Central memory CD8-positive, alpha-beta T cell (primary cell): Measurements from ENCODE around the gene TYR.

Experiments used
- ATAC-seq: fragments of 150-1000 bp; cut with Tn5 transposase; replicated peaks from 2 replicates; pipeline ENCODE4 v1.10.0; 2022; ENCODE audit warnings: mild to moderate bottlenecking, moderate FRiP score, moderate number of reproducible peaks; ENCODE audit not compliant: poor library complexity, severe bottlenecking; ENCODE audit errors: extremely low read depth
- DNase-seq, 2 donors: peaks; one replicate each; pipeline ENCODE4 v3.0.0; 2021; ENCODE audit warnings: low spot score in 2 of 2
- H3K27ac Mint-ChIP-seq: one replicate; pipeline ENCODE4 v1.8.0; 2022; ENCODE audit warnings: low read depth, mild to moderate bottlenecking, moderate library complexity, mixed read lengths
- H3K27me3 Mint-ChIP-seq: one replicate; pipeline ENCODE4 v1.8.0; 2022; ENCODE audit warnings: mixed read lengths
- H3K36me3 Mint-ChIP-seq: one replicate; pipeline ENCODE4 v1.8.0; 2022; ENCODE audit warnings: mild to moderate bottlenecking, moderate library complexity, mixed read lengths; ENCODE audit not compliant: insufficient read depth
- H3K4me1 Mint-ChIP-seq: one replicate; pipeline ENCODE4 v1.8.0; 2022; ENCODE audit warnings: mixed read lengths
- H3K4me3 Mint-ChIP-seq: one replicate; pipeline ENCODE4 v1.8.0; 2022; ENCODE audit warnings: mild to moderate bottlenecking, moderate library complexity, mixed read lengths
- H3K9me3 Mint-ChIP-seq: one replicate; pipeline ENCODE4 v1.8.0; 2022; ENCODE audit warnings: mixed read lengths

The TYR gene

DNA sequence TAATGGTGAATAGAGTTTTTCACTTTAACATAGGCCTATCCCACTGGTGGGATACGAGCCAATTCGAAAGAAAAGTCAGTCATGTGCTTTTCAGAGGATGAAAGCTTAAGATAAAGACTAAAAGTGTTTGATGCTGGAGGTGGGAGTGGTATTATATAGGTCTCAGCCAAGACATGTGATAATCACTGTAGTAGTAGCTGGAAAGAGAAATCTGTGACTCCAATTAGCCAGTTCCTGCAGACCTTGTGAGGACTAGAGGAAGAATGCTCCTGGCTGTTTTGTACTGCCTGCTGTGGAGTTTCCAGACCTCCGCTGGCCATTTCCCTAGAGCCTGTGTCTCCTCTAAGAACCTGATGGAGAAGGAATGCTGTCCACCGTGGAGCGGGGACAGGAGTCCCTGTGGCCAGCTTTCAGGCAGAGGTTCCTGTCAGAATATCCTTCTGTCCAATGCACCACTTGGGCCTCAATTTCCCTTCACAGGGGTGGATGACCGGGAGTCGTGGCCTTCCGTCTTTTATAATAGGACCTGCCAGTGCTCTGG, at the start of gene TYR:
Gene TYR, plus strand, starts transcription at position 185 of the 541 bp plus-strand sequence. Its CDS starts 79 bp downstream, at position 264.
- H3K27me3 Mint-ChIP-seq: no peaks in the 10 kb centered on the region
- H3K27ac Mint-ChIP-seq: no peak within 1 kb of the TSS
- ATAC-seq: no peak
- no peaks in the 10 kb centered on the region for H3K36me3 Mint-ChIP-seq
- H3K4me3 Mint-ChIP-seq: no peak within 1 kb of the TSS
- no peak for DNase-seq
- peaks cover 6% of the 10 kb centered on the region for H3K9me3 Mint-ChIP-seq
- no peaks in the 10 kb centered on the region for H3K4me1 Mint-ChIP-seq

GRCh38 chr11:89136606-89137005, 41.1 kb upstream of the TYR start:
- H3K27ac Mint-ChIP-seq: no peak overlapping the region

DNA sequence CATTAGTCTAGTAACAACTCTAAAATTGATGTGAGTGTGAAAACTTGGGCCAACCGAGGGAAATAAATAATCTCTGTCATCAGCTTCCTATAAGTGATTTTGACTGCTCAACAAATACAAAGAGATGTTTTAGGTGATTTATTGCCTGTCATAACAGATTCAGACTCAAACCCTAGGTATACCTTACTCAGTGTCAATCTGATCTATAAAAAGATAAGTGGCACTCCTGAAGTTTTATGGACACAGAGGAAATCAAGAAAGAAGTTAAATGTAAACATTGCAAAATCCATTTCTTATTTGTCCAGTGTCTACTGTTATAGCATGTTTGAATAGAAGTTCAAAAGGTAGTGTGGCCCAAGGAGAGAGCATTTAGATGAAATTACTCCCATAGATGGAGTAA, 30.4 kb upstream of the TYR start:
- no peaks in the 10 kb centered on the region for H3K27me3 Mint-ChIP-seq
- H3K36me3 Mint-ChIP-seq: no peaks in the 10 kb centered on the region
- no peak for ATAC-seq

More at GRCh38 chr11:89136606-89137005, 41.1 kb upstream of the TYR start:
- H3K4me3 Mint-ChIP-seq: no peak overlapping the region
- no peaks in the 10 kb centered on the region for H3K36me3 Mint-ChIP-seq
- peaks cover 13% of the 10 kb centered on the region for H3K9me3 Mint-ChIP-seq
- no peak for DNase-seq
- no peaks in the 10 kb centered on the region for H3K27me3 Mint-ChIP-seq
- no peak for ATAC-seq
- H3K4me1 Mint-ChIP-seq: no peaks in the 10 kb centered on the region

GRCh38 chr11:89159974-89160373, 17.7 kb upstream of the TYR start:
- no peaks in the 10 kb centered on the region for H3K9me3 Mint-ChIP-seq
- no peaks in the 10 kb centered on the region for H3K36me3 Mint-ChIP-seq
- ATAC-seq (no peak), DNase-seq (no peak)
- no peak overlapping the region for H3K4me3 Mint-ChIP-seq
- H3K4me1 Mint-ChIP-seq: no peaks in the 10 kb centered on the region
- no peak overlapping the region for H3K27ac Mint-ChIP-seq
- no peaks in the 10 kb centered on the region for H3K27me3 Mint-ChIP-seq

More for the DNA sequence above, 30.4 kb upstream of the TYR start:
- no peak overlapping the region for H3K4me3 Mint-ChIP-seq
- no peak overlapping the region for H3K27ac Mint-ChIP-seq
- peaks cover 14% of the 10 kb centered on the region for H3K9me3 Mint-ChIP-seq
- H3K4me1 Mint-ChIP-seq: no peaks in the 10 kb centered on the region
- DNase-seq: no peak

DNA sequence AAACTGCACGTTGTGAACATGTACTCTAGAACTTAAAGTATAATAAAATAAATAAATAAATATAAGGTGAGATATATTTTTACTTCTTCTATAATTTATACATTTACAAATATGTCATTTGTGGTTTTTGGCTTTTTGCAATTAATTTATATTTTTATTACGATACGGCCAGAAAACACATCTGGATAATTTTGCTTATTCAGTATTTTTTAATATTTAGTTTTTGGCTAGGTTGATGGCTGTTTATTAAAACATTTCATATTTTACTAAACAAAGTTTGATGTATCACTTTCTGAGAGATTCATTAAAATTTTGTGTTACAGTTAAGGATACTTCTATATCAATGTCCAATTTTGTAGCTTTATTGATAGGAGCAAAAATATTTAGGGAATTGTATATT, 15.7 kb upstream of the TYR start:
- Mint-ChIP-seq H3K4me1 (no peaks in the 10 kb centered on the region), H3K9me3 (no peaks in the 10 kb centered on the region), H3K27ac (no peak overlapping the region), H3K27me3 (no peaks in the 10 kb centered on the region), H3K4me3 (no peak overlapping the region), H3K36me3 (no peaks in the 10 kb centered on the region)
- ATAC-seq: no peak
- no peak for DNase-seq

GRCh38 chr11:89163686-89164085, 14.0 kb upstream of the TYR start:
- Mint-ChIP-seq H3K4me1 (no peaks in the 10 kb centered on the region), H3K27ac (no peak overlapping the region), H3K9me3 (peaks cover 6% of the 10 kb centered on the region), H3K4me3 (no peak overlapping the region), H3K27me3 (no peaks in the 10 kb centered on the region), H3K36me3 (no peaks in the 10 kb centered on the region)
- no peak for DNase-seq
- no peak for ATAC-seq

GRCh38 chr11:89168396-89168795, 9.3 kb upstream of the TYR start:
- peaks cover 8% of the 10 kb centered on the region for H3K9me3 Mint-ChIP-seq
- no peak for DNase-seq
- no peaks in the 10 kb centered on the region for H3K4me1 Mint-ChIP-seq
- no peak overlapping the region for H3K27ac Mint-ChIP-seq
- H3K27me3 Mint-ChIP-seq: no peaks in the 10 kb centered on the region
- ATAC-seq: no peak
- no peak overlapping the region for H3K4me3 Mint-ChIP-seq
- no peaks in the 10 kb centered on the region for H3K36me3 Mint-ChIP-seq

DNA sequence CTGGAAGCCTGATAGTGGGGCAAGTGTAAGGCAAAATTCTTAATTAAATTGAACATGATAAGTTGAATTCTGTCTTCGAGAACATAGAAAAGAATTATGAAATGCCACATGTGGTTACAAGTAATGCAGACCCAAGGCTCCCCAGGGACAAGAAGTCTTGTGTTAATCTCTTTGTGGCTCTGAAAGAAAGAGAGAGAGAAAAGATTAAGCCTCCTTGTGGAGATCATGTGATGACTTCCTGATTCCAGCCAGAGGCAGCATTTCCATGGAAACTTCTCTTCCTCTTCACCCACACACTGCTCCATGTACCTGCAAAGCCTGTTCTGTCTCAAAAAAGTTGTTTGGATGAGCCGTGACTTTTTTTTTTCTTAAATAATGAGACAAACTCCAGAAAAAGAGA, 1.9 kb upstream of the TYR start:
- H3K9me3 Mint-ChIP-seq: peaks cover 6% of the 10 kb centered on the region
- H3K27me3 Mint-ChIP-seq: no peaks in the 10 kb centered on the region
- no peak overlapping the region for H3K4me3 Mint-ChIP-seq
- ATAC-seq (no peak), DNase-seq (no peak)
- no peak overlapping the region for H3K27ac Mint-ChIP-seq
- H3K4me1 Mint-ChIP-seq: no peaks in the 10 kb centered on the region
- no peaks in the 10 kb centered on the region for H3K36me3 Mint-ChIP-seq

DNA sequence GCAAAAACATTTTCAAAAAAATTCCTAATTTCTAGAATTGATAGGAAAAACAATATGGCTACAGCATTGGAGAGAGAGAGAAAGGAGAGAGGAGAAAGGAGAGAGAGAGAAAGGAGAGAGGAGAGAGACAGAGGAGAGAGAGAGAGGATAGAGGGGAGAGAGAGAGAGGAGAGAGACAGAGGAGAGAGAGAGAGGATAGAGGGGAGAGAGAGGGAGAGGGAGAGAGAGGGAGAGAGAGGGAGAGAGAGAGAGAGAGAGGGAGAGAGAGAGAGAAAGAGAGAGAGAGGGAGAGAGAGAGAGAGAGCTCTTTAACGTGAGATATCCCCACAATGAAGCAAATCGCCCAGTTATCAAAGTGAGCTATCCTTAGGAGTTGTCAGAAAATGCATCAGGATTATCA, 737 bp upstream of the TYR start:
- no peak overlapping the region for H3K27ac Mint-ChIP-seq
- H3K27me3 Mint-ChIP-seq: no peaks in the 10 kb centered on the region
- no peak for DNase-seq
- H3K36me3 Mint-ChIP-seq: no peaks in the 10 kb centered on the region
- ATAC-seq: no peak
- no peak overlapping the region for H3K4me3 Mint-ChIP-seq
- H3K4me1 Mint-ChIP-seq: no peaks in the 10 kb centered on the region
- peaks cover 6% of the 10 kb centered on the region for H3K9me3 Mint-ChIP-seq

DNA sequence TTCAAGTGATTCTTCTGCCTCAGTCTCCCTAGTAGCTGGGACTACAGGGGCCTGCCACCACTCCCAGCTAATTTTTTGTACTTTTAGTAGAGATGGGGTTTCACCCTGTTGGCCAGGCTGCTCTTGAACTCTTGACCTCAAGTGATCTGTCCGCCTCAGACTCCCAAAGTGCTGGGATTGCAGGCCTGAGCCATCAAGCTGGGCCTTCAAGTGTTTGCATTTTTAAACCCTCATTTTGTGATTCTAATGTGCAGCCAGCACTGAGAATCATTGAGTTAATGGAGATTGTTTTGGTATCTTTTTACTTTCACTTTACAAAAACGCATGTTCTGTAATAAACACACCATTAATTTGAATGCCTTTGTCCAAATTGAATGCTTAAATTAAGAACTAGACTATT, 3.4 kb downstream of the TYR start:
- no peaks in the 10 kb centered on the region for H3K27me3 Mint-ChIP-seq
- no peaks in the 10 kb centered on the region for H3K4me1 Mint-ChIP-seq
- no peak for DNase-seq
- peaks cover 6% of the 10 kb centered on the region for H3K9me3 Mint-ChIP-seq
- no peaks in the 10 kb centered on the region for H3K36me3 Mint-ChIP-seq
- H3K4me3 Mint-ChIP-seq: no peak overlapping the region
- ATAC-seq: no peak
- H3K27ac Mint-ChIP-seq: no peak overlapping the region

- Mint-ChIP-seq H3K9me3 (no peaks in the 10 kb centered on the region), H3K4me1 (no peaks in the 10 kb centered on the region), H3K27me3 (no peaks in the 10 kb centered on the region), H3K27ac (no peak overlapping the region), H3K4me3 (no peak overlapping the region), H3K36me3 (no peaks in the 10 kb centered on the region)
- no peak for DNase-seq
- ATAC-seq: no peak
These were observed 5.3 kb downstream of the TYR start for GRCh38 chr11:89182773-89183518.

DNA sequence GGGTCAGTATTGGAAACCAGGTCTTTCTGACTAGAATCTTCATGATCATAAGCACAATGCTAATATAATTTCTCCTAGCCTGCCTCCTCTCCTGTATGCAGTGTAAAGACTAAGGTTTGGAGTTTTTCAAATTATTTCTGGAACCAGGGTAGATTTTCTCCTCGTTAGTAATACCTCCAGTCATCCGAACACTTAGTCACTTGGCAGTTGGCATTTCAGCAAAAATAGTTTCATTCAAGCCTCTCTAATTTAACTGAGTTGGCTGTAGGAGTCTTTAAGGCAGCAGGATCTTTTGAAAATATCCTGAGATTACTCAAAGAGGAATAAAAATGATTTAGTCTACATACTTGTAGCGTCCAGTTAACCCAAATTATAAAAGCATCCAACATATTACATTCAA, 6.3 kb downstream of the TYR start:
- no peaks in the 10 kb centered on the region for H3K4me1 Mint-ChIP-seq
- ATAC-seq (no peak), DNase-seq (no peak)
- no peak overlapping the region for H3K27ac Mint-ChIP-seq
- H3K4me3 Mint-ChIP-seq: no peak overlapping the region
- H3K36me3 Mint-ChIP-seq: no peaks in the 10 kb centered on the region
- no peaks in the 10 kb centered on the region for H3K27me3 Mint-ChIP-seq
- no peaks in the 10 kb centered on the region for H3K9me3 Mint-ChIP-seq

DNA sequence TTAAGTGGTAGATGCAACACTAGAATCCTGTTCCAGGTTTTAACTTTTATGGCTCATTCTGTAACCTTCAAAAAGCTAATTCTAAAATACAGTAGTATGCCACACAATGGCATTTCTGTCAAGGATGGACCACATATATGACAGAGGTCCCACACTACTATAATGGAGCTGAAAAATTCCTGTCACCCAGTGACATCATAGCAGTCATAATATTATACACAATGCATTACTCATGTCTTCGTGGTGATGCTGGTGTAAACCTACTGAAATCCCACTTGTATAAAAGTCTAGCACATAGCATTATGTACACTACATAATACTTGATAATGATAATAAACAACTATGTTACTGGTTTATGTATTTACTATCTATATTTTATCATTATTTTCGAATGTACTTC, 12.1 kb downstream of the TYR start:
- H3K27me3 Mint-ChIP-seq: no peaks in the 10 kb centered on the region
- peaks cover 5% of the 10 kb centered on the region for H3K9me3 Mint-ChIP-seq
- no peaks in the 10 kb centered on the region for H3K4me1 Mint-ChIP-seq
- DNase-seq (no peak), ATAC-seq (no peak)
- H3K4me3 Mint-ChIP-seq: no peak overlapping the region
- H3K36me3 Mint-ChIP-seq: no peaks in the 10 kb centered on the region
- no peak overlapping the region for H3K27ac Mint-ChIP-seq
